Endothelial cell of umbilical vein (primary cell): ENCODE measurements around the gene ING1.

Experiments
- CTCF ChIP-seq, 2 donors: IDR thresholded peaks; 1 replicate in 1 of 2; 2 replicates in 1 of 2; pipeline ENCODE4 v1.5.1; 2011; ENCODE audit warnings: low read length in 2 of 2, mild to moderate bottlenecking in 2 of 2, moderate library complexity in 2 of 2, control low read depth in 1 of 2, inconsistent platforms in 1 of 2, low read depth in 1 of 2; ENCODE audit not compliant: insufficient read depth in 1 of 2; ENCODE audit errors: extremely low read depth in 1 of 2
- EZH2 ChIP-seq: IDR thresholded peaks from 2 replicates; pipeline ENCODE4 v1.6.1; 2012; ENCODE audit warnings: borderline replicate concordance, low read depth, mild to moderate bottlenecking, moderate library complexity, low read length, inconsistent platforms; ENCODE audit not compliant: severe bottlenecking
- FOS ChIP-seq: IDR thresholded peaks from 2 replicates; pipeline ENCODE4 v1.6.1; 2011; ENCODE audit warnings: mild to moderate bottlenecking, low read length, moderate library complexity, borderline replicate concordance; ENCODE audit not compliant: insufficient read depth
- GATA2 ChIP-seq: IDR thresholded peaks from 2 replicates; pipeline ENCODE4 v1.7.0; 2011; ENCODE audit warnings: low read depth, mild to moderate bottlenecking, moderate library complexity, mixed read lengths, low read length; ENCODE audit not compliant: insufficient read length, insufficient read depth
- JUN ChIP-seq: IDR thresholded peaks from 2 replicates; pipeline ENCODE4 v1.6.1; 2011; ENCODE audit warnings: borderline replicate concordance, low read depth; ENCODE audit not compliant: insufficient read length, insufficient read depth
- MAX ChIP-seq: IDR thresholded peaks from 2 replicates; pipeline ENCODE4 v1.6.1; 2011; ENCODE audit not compliant: insufficient read depth, insufficient read length
- MYC ChIP-seq: IDR thresholded peaks from one replicate; pipeline ENCODE4 v1.6.1; 2011; ENCODE audit warnings: mild to moderate bottlenecking, low read depth, low read length
- POLR2A ChIP-seq: IDR thresholded peaks from 2 replicates; pipeline ENCODE4 v1.6.1; 2012; ENCODE audit warnings: low read depth, mild to moderate bottlenecking, control low read depth, low read length
- POLR2AphosphoS5 ChIP-seq: IDR thresholded peaks from 2 replicates; pipeline ENCODE4 v1.6.1; 2012; ENCODE audit warnings: low read depth, mild to moderate bottlenecking, control low read depth, low read length, moderate library complexity; ENCODE audit not compliant: insufficient read depth

- TF ChIP-seq CTCF (IDR thresholded peaks at IDR 0.05; ENCODE audit: extremely low read depth in 1 of 2, insufficient read depth in 1 of 2, low read depth in 1 of 2, low read length in 2 of 2) (no peak), EZH2 (no peak), POLR2A (no peak), GATA2 (no peak), FOS (no peak), POLR2AphosphoS5 (no peak), JUN (no peak), MYC (no peak), MAX (no peak)
Measured at GRCh38 chr13:110766671-110767430, 53.4 kb downstream of the ING1 start.
